Measurements from ENCODE around the gene CDC42EP4. TPM values are rescaled to one million over a fixed set of nuclear protein-coding genes. Genes with fewer than 3 reads are reported as not detected.

Gene CDC42EP4
- total and polyA plus RNA-seq, 4 donors = 15.7 to 31.0 (median 28.0) TPM

GRCh38 chr17:73340093-73340596 is 28.3 kb upstream of the CDC42EP4 start:
- peak; percentile 4 for TF ChIP-seq CTCF (IDR thresholded peaks at IDR 0.05; ENCODE audit: low read depth, low read length, missing input control)
- no peak for TF ChIP-seq SP1 (IDR thresholded peaks at IDR 0.05)
- no peak overlapping the region for H3K9ac ChIP-seq (ENCODE audit: low read depth in 1 of 2, low read length in 2 of 2)
- H3K4me3 ChIP-seq (ENCODE audit: low read depth in 1 of 3, low read length in 3 of 3) = no peak overlapping the region
- DNase-seq (ENCODE audit: low spot score) = no peak
- no peaks in the 10 kb centered on the region for H3K36me3 ChIP-seq (ENCODE audit: control insufficient read depth in 4 of 4, insufficient read depth in 3 of 4, low read depth in 1 of 4, low read length in 3 of 4)
- no peaks in the 10 kb centered on the region for H3K4me1 ChIP-seq (ENCODE audit: control insufficient read depth in 4 of 4, insufficient read depth in 4 of 4, low read length in 3 of 4)
- H3K9me3 ChIP-seq (ENCODE audit: control insufficient read depth in 4 of 4, low read length in 3 of 4) = no peaks in the 10 kb centered on the region
- peaks cover 0 to 6% (median 0%) of the 10 kb centered on the region in 4 donors for H3K27me3 ChIP-seq (ENCODE audit: control insufficient read depth in 4 of 4, insufficient read depth in 4 of 4, low read length in 3 of 4)
- 77% methylated on average over 7 of the region's 7 CpGs for WGBS
- H3K27ac ChIP-seq (ENCODE audit: low read depth in 1 of 2, low read length in 2 of 2) = no peak overlapping the region

GRCh38 chr17:73338566-73339197 is 26.9 kb upstream of the CDC42EP4 start:
- peak overlapping the region in 1 of 2 donors; percentile 23 for H3K27ac ChIP-seq (ENCODE audit: low read depth in 1 of 2, low read length in 2 of 2)
- no peaks in the 10 kb centered on the region for H3K4me1 ChIP-seq (ENCODE audit: control insufficient read depth in 4 of 4, insufficient read depth in 4 of 4, low read length in 3 of 4)
- no peak overlapping the region for H3K9ac ChIP-seq (ENCODE audit: low read depth in 1 of 2, low read length in 2 of 2)

GRCh38 chr17:73338050-73338521 is 26.3 kb upstream of the CDC42EP4 start:
- Histone ChIP-seq H3K4me1 (ENCODE audit: control insufficient read depth in 4 of 4, insufficient read depth in 4 of 4, low read length in 3 of 4) (no peaks in the 10 kb centered on the region), H3K36me3 (ENCODE audit: control insufficient read depth in 4 of 4, insufficient read depth in 3 of 4, low read depth in 1 of 4, low read length in 3 of 4) (no peaks in the 10 kb centered on the region), H3K9me3 (ENCODE audit: control insufficient read depth in 4 of 4, low read length in 3 of 4) (no peaks in the 10 kb centered on the region), H3K27me3 (ENCODE audit: control insufficient read depth in 4 of 4, insufficient read depth in 4 of 4, low read length in 3 of 4) (peaks cover 0 to 2% (median 0%) of the 10 kb centered on the region in 4 donors), H3K4me3 (ENCODE audit: low read depth in 1 of 3, low read length in 3 of 3) (no peak overlapping the region), H3K27ac (ENCODE audit: low read depth in 1 of 2, low read length in 2 of 2) (peak overlapping the region in 1 of 2 donors; percentile 27), H3K9ac (ENCODE audit: low read depth in 1 of 2, low read length in 2 of 2) (no peak overlapping the region)
- TF ChIP-seq CTCF (IDR thresholded peaks at IDR 0.05; ENCODE audit: low read depth, low read length, missing input control) = no peak
- TF ChIP-seq FOXA1 (IDR thresholded peaks at IDR 0.05) = no peak
- TF ChIP-seq TAF1 (conservative IDR thresholded peaks at IDR 0.05) = no peak
- no peak for TF ChIP-seq MAX (IDR thresholded peaks at IDR 0.05)
- no peak for TF ChIP-seq HNF4G (IDR thresholded peaks at IDR 0.05)
- no peak for TF ChIP-seq REST (IDR thresholded peaks at IDR 0.05)
- no peak for TF ChIP-seq ZBTB33 (IDR thresholded peaks at IDR 0.05)
- no peak for TF ChIP-seq FOXA2 (IDR thresholded peaks at IDR 0.05)
- TF ChIP-seq HNF4A (conservative IDR thresholded peaks at IDR 0.05) = no peak
- TF ChIP-seq RAD21 (IDR thresholded peaks at IDR 0.05) = no peak
- TF ChIP-seq ATF3 (IDR thresholded peaks at IDR 0.05) = no peak
- no peak for TF ChIP-seq GABPA (IDR thresholded peaks at IDR 0.05 in 1 of 2, conservative IDR thresholded peaks at IDR 0.05 in 1 of 2)
- no peak for TF ChIP-seq RXRA (IDR thresholded peaks at IDR 0.05)
- TF ChIP-seq YY1 (IDR thresholded peaks at IDR 0.05) = no peak
- no peak for TF ChIP-seq NR2F2 (IDR thresholded peaks at IDR 0.05)
- no peak for TF ChIP-seq EGR1 (IDR thresholded peaks at IDR 0.05; ENCODE audit: low read depth in 2 of 2)
- DNase-seq (ENCODE audit: low spot score) = no peak
- WGBS = 74% methylated on average over 13 of the region's 13 CpGs

More at GRCh38 chr17:73338566-73339197, 26.9 kb upstream of the CDC42EP4 start:
- no peaks in the 10 kb centered on the region for H3K9me3 ChIP-seq (ENCODE audit: control insufficient read depth in 4 of 4, low read length in 3 of 4)
- WGBS = 84% methylated on average over 22 of the region's 22 CpGs
- peaks cover 0 to 6% (median 0%) of the 10 kb centered on the region in 4 donors for H3K27me3 ChIP-seq (ENCODE audit: control insufficient read depth in 4 of 4, insufficient read depth in 4 of 4, low read length in 3 of 4)
- H3K4me3 ChIP-seq (ENCODE audit: low read depth in 1 of 3, low read length in 3 of 3) = no peak overlapping the region
- no peak for DNase-seq (ENCODE audit: low spot score)
- TF ChIP-seq FOXA1 (IDR thresholded peaks at IDR 0.05) (no peak), RXRA (IDR thresholded peaks at IDR 0.05) (no peak), NR2F2 (IDR thresholded peaks at IDR 0.05) (no peak)
- no peaks in the 10 kb centered on the region for H3K36me3 ChIP-seq (ENCODE audit: control insufficient read depth in 4 of 4, insufficient read depth in 3 of 4, low read depth in 1 of 4, low read length in 3 of 4)
